22Rv1 (cell line): ENCODE results near the gene ANLN.

Experiments used
- H3K27ac ChIP-seq: fragments of 450-650 bp; 2 replicates; pipeline ENCODE4 v1.5.1; 2017
- ZFX ChIP-seq: fragments of 450-650 bp; IDR thresholded peaks from 2 replicates; pipeline ENCODE4 v1.6.1; 2017; ENCODE audit warnings: antibody characterized with exemption, borderline replicate concordance
- TF ChIP-seq, protein P1 (sequence below): fragments of 450-650 bp; IDR thresholded peaks from 2 replicates; pipeline ENCODE4 v1.5.1; 2017; ENCODE audit warnings: mild to moderate bottlenecking

Gene ANLN, protein sequence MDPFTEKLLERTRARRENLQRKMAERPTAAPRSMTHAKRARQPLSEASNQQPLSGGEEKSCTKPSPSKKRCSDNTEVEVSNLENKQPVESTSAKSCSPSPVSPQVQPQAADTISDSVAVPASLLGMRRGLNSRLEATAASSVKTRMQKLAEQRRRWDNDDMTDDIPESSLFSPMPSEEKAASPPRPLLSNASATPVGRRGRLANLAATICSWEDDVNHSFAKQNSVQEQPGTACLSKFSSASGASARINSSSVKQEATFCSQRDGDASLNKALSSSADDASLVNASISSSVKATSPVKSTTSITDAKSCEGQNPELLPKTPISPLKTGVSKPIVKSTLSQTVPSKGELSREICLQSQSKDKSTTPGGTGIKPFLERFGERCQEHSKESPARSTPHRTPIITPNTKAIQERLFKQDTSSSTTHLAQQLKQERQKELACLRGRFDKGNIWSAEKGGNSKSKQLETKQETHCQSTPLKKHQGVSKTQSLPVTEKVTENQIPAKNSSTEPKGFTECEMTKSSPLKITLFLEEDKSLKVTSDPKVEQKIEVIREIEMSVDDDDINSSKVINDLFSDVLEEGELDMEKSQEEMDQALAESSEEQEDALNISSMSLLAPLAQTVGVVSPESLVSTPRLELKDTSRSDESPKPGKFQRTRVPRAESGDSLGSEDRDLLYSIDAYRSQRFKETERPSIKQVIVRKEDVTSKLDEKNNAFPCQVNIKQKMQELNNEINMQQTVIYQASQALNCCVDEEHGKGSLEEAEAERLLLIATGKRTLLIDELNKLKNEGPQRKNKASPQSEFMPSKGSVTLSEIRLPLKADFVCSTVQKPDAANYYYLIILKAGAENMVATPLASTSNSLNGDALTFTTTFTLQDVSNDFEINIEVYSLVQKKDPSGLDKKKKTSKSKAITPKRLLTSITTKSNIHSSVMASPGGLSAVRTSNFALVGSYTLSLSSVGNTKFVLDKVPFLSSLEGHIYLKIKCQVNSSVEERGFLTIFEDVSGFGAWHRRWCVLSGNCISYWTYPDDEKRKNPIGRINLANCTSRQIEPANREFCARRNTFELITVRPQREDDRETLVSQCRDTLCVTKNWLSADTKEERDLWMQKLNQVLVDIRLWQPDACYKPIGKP

DNA sequence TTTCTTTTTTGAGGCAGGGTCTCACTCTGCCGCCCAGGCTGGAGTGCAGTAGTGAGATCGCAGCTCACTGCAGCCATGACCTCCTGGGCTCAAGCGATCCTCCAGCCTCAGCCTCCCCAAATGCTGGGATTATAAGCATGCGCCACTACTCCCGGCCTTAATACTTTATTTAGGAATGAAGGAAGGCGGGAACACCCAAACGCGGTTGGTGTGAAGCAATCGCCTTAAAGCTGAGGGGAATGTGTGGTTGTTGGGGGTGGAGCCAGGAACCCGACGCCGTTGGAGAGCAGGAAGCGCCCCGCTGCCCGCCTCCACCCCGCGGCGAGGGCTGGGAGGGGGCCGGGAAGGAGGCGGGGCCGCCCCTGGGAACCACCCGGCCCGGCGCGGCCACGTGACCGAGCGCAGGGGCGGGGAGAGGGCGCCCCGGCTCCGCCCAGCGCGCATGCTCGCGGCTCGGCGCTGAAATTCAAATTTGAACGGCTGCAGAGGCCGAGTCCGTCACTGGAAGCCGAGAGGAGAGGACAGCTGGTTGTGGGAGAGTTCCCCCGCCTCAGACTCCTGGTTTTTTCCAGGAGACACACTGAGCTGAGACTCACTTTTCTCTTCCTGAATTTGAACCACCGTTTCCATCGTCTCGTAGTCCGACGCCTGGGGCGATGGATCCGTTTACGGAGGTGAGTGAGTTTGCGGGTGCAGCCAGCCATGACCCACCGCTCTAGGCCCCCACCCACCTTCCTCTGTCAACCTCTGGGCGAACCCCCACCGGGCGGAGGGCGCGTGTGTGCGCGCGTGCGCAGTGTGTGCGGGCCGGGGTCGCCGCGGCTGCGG is at the start of gene ANLN:
TSS of gene ANLN (plus strand) at position 492 of the 828 bp plus-strand sequence. CDS start at position 657, 165 bp downstream.
- peak within 1 kb of the TSS; percentile 94 for H3K27ac ChIP-seq
- no peak for TF ChIP-seq ZFX
- TF ChIP-seq, protein P1, sequence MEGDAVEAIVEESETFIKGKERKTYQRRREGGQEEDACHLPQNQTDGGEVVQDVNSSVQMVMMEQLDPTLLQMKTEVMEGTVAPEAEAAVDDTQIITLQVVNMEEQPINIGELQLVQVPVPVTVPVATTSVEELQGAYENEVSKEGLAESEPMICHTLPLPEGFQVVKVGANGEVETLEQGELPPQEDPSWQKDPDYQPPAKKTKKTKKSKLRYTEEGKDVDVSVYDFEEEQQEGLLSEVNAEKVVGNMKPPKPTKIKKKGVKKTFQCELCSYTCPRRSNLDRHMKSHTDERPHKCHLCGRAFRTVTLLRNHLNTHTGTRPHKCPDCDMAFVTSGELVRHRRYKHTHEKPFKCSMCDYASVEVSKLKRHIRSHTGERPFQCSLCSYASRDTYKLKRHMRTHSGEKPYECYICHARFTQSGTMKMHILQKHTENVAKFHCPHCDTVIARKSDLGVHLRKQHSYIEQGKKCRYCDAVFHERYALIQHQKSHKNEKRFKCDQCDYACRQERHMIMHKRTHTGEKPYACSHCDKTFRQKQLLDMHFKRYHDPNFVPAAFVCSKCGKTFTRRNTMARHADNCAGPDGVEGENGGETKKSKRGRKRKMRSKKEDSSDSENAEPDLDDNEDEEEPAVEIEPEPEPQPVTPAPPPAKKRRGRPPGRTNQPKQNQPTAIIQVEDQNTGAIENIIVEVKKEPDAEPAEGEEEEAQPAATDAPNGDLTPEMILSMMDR, result no peak

DNA sequence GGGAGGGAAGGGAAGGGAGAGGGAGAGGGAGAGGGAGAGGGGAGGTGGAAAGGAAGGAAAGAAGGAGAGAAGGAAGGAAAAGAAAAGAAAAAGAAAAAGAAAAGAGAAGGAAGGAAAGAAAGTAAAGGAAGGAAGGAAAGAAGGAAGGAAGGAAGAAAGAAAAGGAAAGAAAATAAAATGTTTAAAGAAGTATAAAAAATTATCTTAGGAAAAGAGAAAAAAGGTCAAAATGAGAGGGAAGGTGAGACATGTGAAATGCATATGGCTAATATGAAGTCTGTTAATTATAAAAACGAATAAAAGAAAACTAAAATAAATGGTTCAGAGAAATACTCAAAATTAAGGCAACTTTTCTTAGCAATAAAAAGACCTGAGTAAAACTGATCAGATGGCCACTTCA is 46.1 kb upstream of the ANLN start:
- H3K27ac ChIP-seq, result no peak overlapping the region

DNA sequence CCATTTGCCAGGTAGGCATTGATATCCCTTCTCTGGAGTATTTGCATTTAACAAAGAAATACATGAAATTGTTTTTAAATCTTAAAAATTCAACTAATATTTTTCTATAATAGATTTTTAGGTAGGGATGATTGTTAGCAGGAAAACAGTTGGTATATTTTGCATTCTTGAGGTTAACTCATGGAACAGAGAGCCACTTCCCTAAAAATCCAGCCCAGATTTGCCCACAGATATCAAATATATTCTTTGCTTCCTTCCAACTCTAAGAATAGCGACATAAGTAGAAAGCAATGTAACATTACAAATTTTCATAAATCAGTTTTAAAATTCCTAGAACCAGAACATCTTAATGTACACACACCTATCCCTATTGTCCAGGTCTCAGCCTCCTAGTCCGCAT is 45.0 kb upstream of the ANLN start:
- H3K27ac ChIP-seq, result no peak overlapping the region
- TF ChIP-seq, protein P1, result no peak
- TF ChIP-seq ZFX, result no peak

More for the DNA sequence above, 46.1 kb upstream of the ANLN start:
- TF ChIP-seq, protein P1, result no peak
- TF ChIP-seq ZFX, result no peak

DNA sequence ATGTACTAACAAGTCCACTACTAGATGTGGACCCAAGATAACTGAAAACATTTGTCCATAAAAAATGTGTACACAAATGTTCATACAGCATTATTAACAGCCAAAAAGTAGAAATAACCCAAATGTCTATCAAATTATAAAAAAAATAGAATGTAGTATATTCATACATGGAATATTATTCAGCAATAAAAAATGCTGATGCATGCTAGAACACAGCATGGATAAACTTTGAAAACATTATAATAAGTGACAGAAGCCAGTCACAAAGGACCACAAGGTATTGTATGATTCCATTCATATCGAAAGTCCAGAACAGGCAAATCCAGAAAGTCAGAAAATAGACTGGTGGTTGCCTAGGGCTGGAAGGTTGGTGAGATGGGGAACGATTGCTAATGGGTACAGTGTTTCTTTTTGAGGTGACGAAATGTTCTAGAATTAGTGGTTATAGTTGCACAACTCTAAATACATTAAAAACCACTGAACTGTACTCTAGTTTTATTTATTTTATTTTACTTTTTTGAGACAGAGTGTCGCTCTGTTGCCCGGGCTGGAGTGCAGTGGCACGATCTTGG is 43.3 kb upstream of the ANLN start:
- TF ChIP-seq ZFX, result no peak
- TF ChIP-seq, protein P1, result no peak
- no peak overlapping the region for H3K27ac ChIP-seq

DNA sequence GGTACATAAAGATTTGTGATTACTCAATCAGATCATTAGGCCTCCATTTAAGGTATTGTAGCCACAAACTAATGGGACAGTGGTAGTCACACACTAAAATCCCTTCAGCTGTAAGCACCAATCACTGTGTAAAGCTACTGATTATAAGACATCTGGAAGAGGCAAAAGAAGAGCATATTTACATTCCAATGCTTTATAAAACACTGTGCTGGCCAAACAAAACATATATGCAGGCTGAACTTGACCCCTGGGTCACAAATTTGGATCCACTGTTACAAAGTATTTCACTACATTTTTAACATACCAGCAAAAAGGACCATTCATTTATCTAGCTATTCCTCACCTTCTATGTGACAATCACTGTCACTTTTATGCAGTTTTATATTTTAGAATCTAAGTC is 41.4 kb upstream of the ANLN start:
- TF ChIP-seq, protein P1, result no peak
- TF ChIP-seq ZFX, result no peak
- H3K27ac ChIP-seq, result no peak overlapping the region

DNA sequence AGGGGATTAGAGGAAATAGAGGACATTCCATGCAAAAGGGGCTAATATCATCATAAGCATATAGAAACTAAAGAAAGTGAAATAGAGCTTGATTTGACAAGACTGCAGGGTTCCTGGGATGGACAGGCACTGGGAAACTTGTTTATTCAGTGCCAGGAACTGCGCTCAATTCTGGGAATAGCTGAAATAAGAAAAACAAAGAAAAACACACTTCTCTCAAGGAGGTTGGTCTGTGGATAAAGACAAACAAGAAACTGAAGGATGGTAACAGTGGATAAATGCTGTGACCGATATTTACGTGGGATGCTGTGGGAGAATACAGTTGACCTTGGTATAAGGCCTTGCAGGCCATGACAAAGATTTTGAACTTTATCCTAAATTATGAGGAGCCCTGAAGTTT is 40.9 kb upstream of the ANLN start:
- no peak for TF ChIP-seq ZFX
- TF ChIP-seq, protein P1, result no peak

More for the DNA sequence above, 40.9 kb upstream of the ANLN start:
- no peak overlapping the region for H3K27ac ChIP-seq
